ENCODE results near the gene ALK.

The ALK gene

GRCh38 chr2:29714333-29714732 is 207.1 kb downstream of the ALK start:
- Histone ChIP-seq H3K79me2 (ENCODE audit: insufficient read depth, low read depth) (no peaks in the 10 kb centered on the region), H3K4me3 (IDR thresholded peaks at IDR 0.05; ENCODE audit: insufficient read depth, low read depth, low read length) (no peak overlapping the region), H3K27ac (no peak overlapping the region), H4K20me1 (ENCODE audit: insufficient read depth) (no peaks in the 10 kb centered on the region), H3K4me2 (no peak overlapping the region), H3K4me1 (ENCODE audit: low read depth, poor library complexity, severe bottlenecking) (no peaks in the 10 kb centered on the region), H3K9ac (no peak overlapping the region), H3K27me3 (ENCODE audit: insufficient read depth, low read depth) (no peaks in the 10 kb centered on the region), H3K36me3 (ENCODE audit: insufficient read depth) (no peaks in the 10 kb centered on the region), H2AFZ (ENCODE audit: low read depth) (no peak overlapping the region)
- TF ChIP-seq, protein P1, sequence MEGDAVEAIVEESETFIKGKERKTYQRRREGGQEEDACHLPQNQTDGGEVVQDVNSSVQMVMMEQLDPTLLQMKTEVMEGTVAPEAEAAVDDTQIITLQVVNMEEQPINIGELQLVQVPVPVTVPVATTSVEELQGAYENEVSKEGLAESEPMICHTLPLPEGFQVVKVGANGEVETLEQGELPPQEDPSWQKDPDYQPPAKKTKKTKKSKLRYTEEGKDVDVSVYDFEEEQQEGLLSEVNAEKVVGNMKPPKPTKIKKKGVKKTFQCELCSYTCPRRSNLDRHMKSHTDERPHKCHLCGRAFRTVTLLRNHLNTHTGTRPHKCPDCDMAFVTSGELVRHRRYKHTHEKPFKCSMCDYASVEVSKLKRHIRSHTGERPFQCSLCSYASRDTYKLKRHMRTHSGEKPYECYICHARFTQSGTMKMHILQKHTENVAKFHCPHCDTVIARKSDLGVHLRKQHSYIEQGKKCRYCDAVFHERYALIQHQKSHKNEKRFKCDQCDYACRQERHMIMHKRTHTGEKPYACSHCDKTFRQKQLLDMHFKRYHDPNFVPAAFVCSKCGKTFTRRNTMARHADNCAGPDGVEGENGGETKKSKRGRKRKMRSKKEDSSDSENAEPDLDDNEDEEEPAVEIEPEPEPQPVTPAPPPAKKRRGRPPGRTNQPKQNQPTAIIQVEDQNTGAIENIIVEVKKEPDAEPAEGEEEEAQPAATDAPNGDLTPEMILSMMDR (conservative IDR thresholded peaks at IDR 0.05; ENCODE audit: low read depth, low read length), result no peak

- H3K27me3 ChIP-seq (ENCODE audit: insufficient read depth, low read depth), result no peaks in the 10 kb centered on the region
- no peaks in the 10 kb centered on the region for H3K36me3 ChIP-seq (ENCODE audit: insufficient read depth)
- H3K4me2 ChIP-seq, result no peak overlapping the region
- no peak overlapping the region for H3K4me3 ChIP-seq (IDR thresholded peaks at IDR 0.05; ENCODE audit: insufficient read depth, low read depth, low read length)
- H2AFZ ChIP-seq (ENCODE audit: low read depth), result no peak overlapping the region
- H3K4me1 ChIP-seq (ENCODE audit: low read depth, poor library complexity, severe bottlenecking), result no peaks in the 10 kb centered on the region
- H4K20me1 ChIP-seq (ENCODE audit: insufficient read depth), result no peaks in the 10 kb centered on the region
- TF ChIP-seq, protein P1 (conservative IDR thresholded peaks at IDR 0.05; ENCODE audit: low read depth, low read length), result no peak
- no peak overlapping the region for H3K9ac ChIP-seq
- H3K27ac ChIP-seq, result no peak overlapping the region
- H3K79me2 ChIP-seq (ENCODE audit: insufficient read depth, low read depth), result no peaks in the 10 kb centered on the region
Measured at GRCh38 chr2:29706171-29706720, 215.1 kb downstream of the ALK start.

GRCh38 chr2:29705616-29706015 is 215.8 kb downstream of the ALK start:
- H3K36me3 ChIP-seq (ENCODE audit: insufficient read depth), result no peaks in the 10 kb centered on the region
- no peak overlapping the region for H3K9ac ChIP-seq
- H3K27ac ChIP-seq, result no peak overlapping the region
- no peaks in the 10 kb centered on the region for H3K79me2 ChIP-seq (ENCODE audit: insufficient read depth, low read depth)
- H2AFZ ChIP-seq (ENCODE audit: low read depth), result no peak overlapping the region
- TF ChIP-seq, protein P1 (conservative IDR thresholded peaks at IDR 0.05; ENCODE audit: low read depth, low read length), result no peak
- H4K20me1 ChIP-seq (ENCODE audit: insufficient read depth), result no peaks in the 10 kb centered on the region
- H3K27me3 ChIP-seq (ENCODE audit: insufficient read depth, low read depth), result no peaks in the 10 kb centered on the region
- H3K4me3 ChIP-seq (IDR thresholded peaks at IDR 0.05; ENCODE audit: insufficient read depth, low read depth, low read length), result no peak overlapping the region
- no peaks in the 10 kb centered on the region for H3K4me1 ChIP-seq (ENCODE audit: low read depth, poor library complexity, severe bottlenecking)
- H3K4me2 ChIP-seq, result no peak overlapping the region

GRCh38 chr2:29703336-29703735 is 218.1 kb downstream of the ALK start:
- Histone ChIP-seq H2AFZ (ENCODE audit: low read depth) (no peak overlapping the region), H3K27ac (no peak overlapping the region), H3K36me3 (ENCODE audit: insufficient read depth) (no peaks in the 10 kb centered on the region), H3K9ac (no peak overlapping the region), H3K4me3 (IDR thresholded peaks at IDR 0.05; ENCODE audit: insufficient read depth, low read depth, low read length) (no peak overlapping the region), H4K20me1 (ENCODE audit: insufficient read depth) (no peaks in the 10 kb centered on the region), H3K79me2 (ENCODE audit: insufficient read depth, low read depth) (no peaks in the 10 kb centered on the region), H3K27me3 (ENCODE audit: insufficient read depth, low read depth) (no peaks in the 10 kb centered on the region), H3K4me2 (no peak overlapping the region), H3K4me1 (ENCODE audit: low read depth, poor library complexity, severe bottlenecking) (no peaks in the 10 kb centered on the region)
- TF ChIP-seq, protein P1 (conservative IDR thresholded peaks at IDR 0.05; ENCODE audit: low read depth, low read length), result no peak
